Skeletal muscle tissue (tissue), 4 donors: Measurements from ENCODE around the gene FLVCR1. TPM values are rescaled to one million over a fixed set of nuclear protein-coding genes. Genes with fewer than 3 reads are reported as not detected.
"Not testable (repeated sequence)": the region's sequence is repeated elsewhere in the genome, so short reads cannot be mapped to it uniquely, and the experiment has no call there.

ENCODE experiments used
- H3K27ac ChIP-seq: one replicate; pipeline ENCODE4 v1.7.0; 2013; ENCODE audit warnings: mild to moderate bottlenecking, low read depth, low read length, inconsistent platforms
- H3K27me3 ChIP-seq, 3 donors: one replicate each; pipeline ENCODE4 v1.7.0; 2013; ENCODE audit warnings: low read length in 3 of 3; ENCODE audit not compliant: control insufficient read depth in 3 of 3, insufficient read depth in 3 of 3
- H3K36me3 ChIP-seq, 3 donors: one replicate each; pipeline ENCODE4 v1.7.0; 2013; ENCODE audit warnings: low read length in 3 of 3; ENCODE audit not compliant: control insufficient read depth in 3 of 3, insufficient read depth in 3 of 3
- H3K4me1 ChIP-seq, 3 donors: one replicate each; pipeline ENCODE4 v1.7.0; 2013; ENCODE audit warnings: low read length in 3 of 3, mild to moderate bottlenecking in 3 of 3; ENCODE audit not compliant: control insufficient read depth in 3 of 3, insufficient read depth in 3 of 3
- H3K4me3 ChIP-seq, 3 donors: one replicate each; pipeline ENCODE4 v1.7.0; 2013; ENCODE audit warnings: low read length in 3 of 3
- H3K9ac ChIP-seq, 3 donors: one replicate each; pipeline ENCODE4 v1.7.0; 2013; ENCODE audit warnings: low read length in 3 of 3, mild to moderate bottlenecking in 3 of 3, moderate library complexity in 2 of 3, low read depth in 1 of 3
- H3K9me3 ChIP-seq, 3 donors: one replicate each; pipeline ENCODE4 v1.7.0; 2013; ENCODE audit warnings: low read length in 3 of 3; ENCODE audit not compliant: control insufficient read depth in 3 of 3
- total RNA-seq: library from RNA; depleted of rRNA; stranded (reverse); fragments of >200 nt; gene quantifications from one replicate; pipeline ENCODE4 v1.2.3, GENCODE V29; 2014
- donor health status: Osteomylitis.

Gene FLVCR1
- total RNA-seq, 1 donor from 2014 or later: 10.4 TPM

DNA sequence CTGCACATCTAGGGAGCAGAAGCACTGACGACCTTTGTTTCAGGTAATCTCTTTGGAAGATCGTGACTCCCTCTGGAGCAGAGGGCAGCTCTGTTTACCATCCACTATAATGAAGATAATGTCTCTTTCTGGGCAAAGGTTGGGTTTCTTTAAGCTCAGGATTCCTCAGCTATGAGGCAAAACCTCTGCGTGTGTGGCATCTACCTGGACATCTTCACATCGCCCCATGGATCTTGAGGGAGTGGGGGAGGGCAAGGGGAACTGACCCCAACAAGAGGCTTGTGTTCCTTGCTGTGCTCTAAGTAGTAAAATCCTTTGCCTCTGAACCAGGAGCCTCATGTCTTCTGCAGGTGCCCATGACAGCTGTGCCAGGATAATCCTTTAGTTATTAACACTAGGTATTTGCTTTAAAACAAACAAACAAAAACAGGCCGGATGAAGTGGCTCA lies 30.2 kb upstream of the FLVCR1 start:
- Histone ChIP-seq H3K27ac (no peak overlapping the region), H3K27me3 (no peaks in the 10 kb centered on the region), H3K36me3 (peaks cover 0 to 2% (median 0%) of the 10 kb centered on the region in 3 donors), H3K9me3 (peaks cover 0 to 4% (median 2%) of the 10 kb centered on the region in 3 donors), H3K9ac (no peak overlapping the region), H3K4me1 (no peaks in the 10 kb centered on the region), H3K4me3 (no peak overlapping the region)

GRCh38 chr1:212828395-212828794 lies 29.7 kb upstream of the FLVCR1 start:
- H3K36me3 ChIP-seq: peaks cover 0 to 2% (median 0%) of the 10 kb centered on the region in 3 donors
- peaks cover 0 to 4% (median 2%) of the 10 kb centered on the region in 3 donors for H3K9me3 ChIP-seq
- no peaks in the 10 kb centered on the region for H3K4me1 ChIP-seq
- no peak overlapping the region for H3K27ac ChIP-seq
- H3K27me3 ChIP-seq: no peaks in the 10 kb centered on the region
- no peak overlapping the region for H3K9ac ChIP-seq
- H3K4me3 ChIP-seq: no peak overlapping the region

DNA sequence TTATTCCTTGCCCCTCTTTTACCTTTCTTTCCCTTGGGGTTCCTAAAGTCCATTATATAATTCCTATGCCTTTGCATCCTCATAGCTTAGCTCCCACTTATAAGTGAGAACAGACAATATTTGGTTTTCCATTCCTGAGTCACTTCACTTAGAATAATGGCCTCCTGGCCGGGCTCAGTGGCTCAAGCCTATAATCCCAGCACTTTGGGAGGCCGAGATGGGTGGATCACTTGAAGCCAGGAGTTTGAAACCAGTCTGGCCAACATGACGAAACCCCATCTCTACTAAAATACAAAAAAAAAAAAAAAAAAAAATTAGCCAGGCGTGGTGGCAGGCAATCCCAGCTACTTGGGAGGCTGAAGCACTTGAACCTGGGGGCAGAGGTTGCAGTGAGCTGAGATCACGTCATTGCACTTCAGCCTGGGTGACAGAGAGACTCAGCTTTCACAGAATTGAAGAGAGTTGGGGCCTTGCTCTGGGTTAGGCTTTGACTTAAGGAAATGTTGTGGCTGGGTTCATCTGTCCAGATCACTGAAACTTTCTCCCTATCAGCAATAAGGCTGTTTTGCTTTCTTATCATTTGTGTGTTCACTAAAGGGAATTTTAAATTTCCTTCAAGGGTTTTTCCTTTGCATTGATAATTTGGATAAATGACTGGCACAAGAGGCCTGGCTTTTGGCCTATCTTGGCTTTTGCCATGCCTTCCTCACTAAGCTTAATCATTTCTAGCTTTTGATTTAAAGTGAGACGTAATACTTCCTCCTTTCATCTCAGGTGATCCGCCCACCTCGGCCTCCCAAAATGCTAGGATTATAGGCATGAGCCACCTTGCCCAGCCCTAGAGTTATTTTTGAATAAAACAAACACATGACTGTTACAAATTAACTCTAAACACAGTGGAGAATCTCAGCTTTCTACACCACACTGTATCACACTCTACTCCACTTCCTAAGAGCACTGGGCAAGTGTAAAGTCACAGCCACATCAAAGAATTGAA lies 24.6 kb upstream of the FLVCR1 start:
- not testable (repeated sequence) for H3K4me1 ChIP-seq, H3K27me3 ChIP-seq, H3K36me3 ChIP-seq, H3K9ac ChIP-seq, H3K27ac ChIP-seq, H3K9me3 ChIP-seq, H3K4me3 ChIP-seq

- Histone ChIP-seq H3K9me3 (no peaks in the 10 kb centered on the region), H3K27me3 (no peaks in the 10 kb centered on the region), H3K36me3 (no peaks in the 10 kb centered on the region), H3K4me1 (no peaks in the 10 kb centered on the region), H3K27ac (no peak overlapping the region), H3K9ac (no peak overlapping the region), H3K4me3 (no peak overlapping the region)
These were observed 19.9 kb upstream of the FLVCR1 start for GRCh38 chr1:212838145-212838544.

DNA sequence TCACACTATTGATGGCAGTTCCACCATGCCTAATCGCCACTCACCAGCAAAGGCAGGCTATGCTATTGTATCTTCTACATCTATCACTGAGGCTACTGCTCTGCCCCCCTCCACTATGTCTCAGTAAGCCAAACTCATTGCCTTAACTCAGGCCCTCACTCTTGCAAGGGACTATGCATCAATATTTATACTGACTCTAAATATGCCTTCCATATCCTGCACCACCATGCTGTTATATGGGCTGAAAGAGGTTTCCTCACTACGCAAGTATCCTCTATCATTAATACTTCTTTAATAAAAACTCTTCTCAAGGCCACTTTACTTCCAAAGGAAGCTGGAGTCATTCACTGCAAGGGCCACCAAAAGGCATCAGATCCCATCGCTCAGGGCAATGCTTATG lies 13.6 kb upstream of the FLVCR1 start:
- H3K9ac ChIP-seq, H3K27ac ChIP-seq, H3K36me3 ChIP-seq, H3K4me3 ChIP-seq, H3K9me3 ChIP-seq, H3K4me1 ChIP-seq, H3K27me3 ChIP-seq: not testable (repeated sequence)

- Histone ChIP-seq H3K9ac (no peak within 1 kb of the TSS), H3K9me3 (no peaks in the 10 kb centered on the region), H3K4me3 (no peak within 1 kb of the TSS), H3K4me1 (no peaks in the 10 kb centered on the region), H3K27me3 (no peaks in the 10 kb centered on the region), H3K27ac (no peak within 1 kb of the TSS), H3K36me3 (no peaks in the 10 kb centered on the region)
These were observed 10.5 kb upstream of the FLVCR1 start, which contains the start of gene SPATA45 for GRCh38 chr1:212847549-212847948. Gene SPATA45, minus strand, starts transcription at chr1:212847649. Its CDS starts 11,500 bp downstream, at chr1:212836149.

- Histone ChIP-seq H3K27me3 (no peaks in the 10 kb centered on the region), H3K9me3 (no peaks in the 10 kb centered on the region), H3K4me1 (peaks cover 3 to 6% (median 4%) of the 10 kb centered on the region in 3 donors), H3K36me3 (no peaks in the 10 kb centered on the region), H3K27ac (no peak overlapping the region), H3K9ac (no peak overlapping the region), H3K4me3 (no peak overlapping the region)
These were observed 5.9 kb upstream of the FLVCR1 start for GRCh38 chr1:212852105-212852688.

DNA sequence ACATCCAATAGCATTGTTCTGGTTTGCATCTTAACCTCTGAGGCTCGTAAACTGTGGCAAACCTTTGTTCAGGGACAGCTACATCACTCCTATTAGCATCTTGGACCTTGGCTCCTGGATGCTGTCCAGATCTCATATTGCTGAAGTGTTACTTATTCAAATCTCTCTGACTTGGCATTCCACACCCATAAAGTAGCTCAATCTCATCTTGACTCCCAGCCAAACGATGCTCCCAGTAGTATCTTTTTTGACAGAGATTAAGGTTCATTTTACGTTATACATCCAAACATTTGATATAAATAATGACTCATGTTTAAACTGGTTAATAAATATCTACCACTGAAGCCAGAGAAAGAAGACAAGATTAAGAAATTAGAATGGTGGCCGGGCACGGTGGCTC lies 4.4 kb upstream of the FLVCR1 start:
- Histone ChIP-seq H3K27ac (no peak overlapping the region), H3K9ac (no peak overlapping the region), H3K4me3 (no peak overlapping the region), H3K36me3 (no peaks in the 10 kb centered on the region), H3K27me3 (no peaks in the 10 kb centered on the region), H3K4me1 (peaks cover 9 to 15% (median 10%) of the 10 kb centered on the region in 3 donors), H3K9me3 (no peaks in the 10 kb centered on the region)

DNA sequence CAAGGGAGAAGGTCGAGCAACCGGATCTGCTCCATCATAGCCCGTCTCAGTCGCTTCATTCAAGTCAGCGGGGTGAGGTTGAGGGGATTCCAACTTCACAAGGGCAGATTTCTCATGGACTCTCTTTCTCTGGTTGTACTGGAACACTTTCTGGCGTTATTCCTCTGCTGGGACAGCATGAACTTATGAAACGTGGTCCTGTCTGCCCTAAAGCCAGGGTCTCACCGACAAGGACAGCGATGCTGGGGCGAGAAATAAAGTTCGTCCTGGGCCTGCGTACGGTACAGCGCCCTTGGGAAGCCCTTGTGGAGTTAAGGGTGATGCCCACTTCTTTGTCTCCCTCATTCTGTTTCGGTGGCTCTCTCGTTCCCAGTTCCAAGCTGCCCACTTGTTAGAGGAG lies 1.3 kb upstream of the FLVCR1 start:
- H3K4me3 ChIP-seq: peak overlapping the region in 1 of 3 donors; percentile 91

More for the DNA sequence above, 1.3 kb upstream of the FLVCR1 start:
- H3K9me3 ChIP-seq: no peaks in the 10 kb centered on the region
- peaks cover 18 to 33% (median 21%) of the 10 kb centered on the region in 3 donors for H3K4me1 ChIP-seq
- H3K36me3 ChIP-seq: no peaks in the 10 kb centered on the region
- H3K9ac ChIP-seq: peak overlapping the region in 1 of 3 donors; percentile 82
- H3K27me3 ChIP-seq: no peaks in the 10 kb centered on the region
- H3K27ac ChIP-seq: no peak overlapping the region
